NK-92 treated with Interleukin-12 subunit alpha and Interleukin-12 subunit beta, amount 100 ng/mL, for 24 hours (cell line): ENCODE results near the gene EDEM3.
"Not testable (repeated sequence)": the region's sequence is repeated elsewhere in the genome, so short reads cannot be mapped to it uniquely, and the experiment has no call there.

Experiments used
- DNase-seq: peaks from one replicate; lab custom pipeline; 2025; lab: John Stamatoyannopoulos, UW

EDEM3 gene

GRCh38 chr1:184768467-184768866, 13.8 kb upstream of the EDEM3 start:
- DNase-seq, result no peak

GRCh38 chr1:184767591-184767990, 12.9 kb upstream of the EDEM3 start:
- no peak for DNase-seq

- no peak for DNase-seq
Observed at GRCh38 chr1:184764483-184764882, 9.8 kb upstream of the EDEM3 start.

- not testable (repeated sequence) for DNase-seq
Observed at GRCh38 chr1:184763520-184763919, 8.9 kb upstream of the EDEM3 start.

GRCh38 chr1:184761969-184762485, 7.4 kb upstream of the EDEM3 start:
- DNase-seq, result no peak

- DNase-seq, result no peak
Observed at GRCh38 chr1:184759651-184760050, 5.0 kb upstream of the EDEM3 start.

- no peak for DNase-seq
Observed at GRCh38 chr1:184759112-184759511, 4.5 kb upstream of the EDEM3 start.

GRCh38 chr1:184757891-184758290, 3.2 kb upstream of the EDEM3 start:
- DNase-seq, result no peak

- no peak for DNase-seq
Observed at GRCh38 chr1:184757406-184757805, 2.7 kb upstream of the EDEM3 start.

- peak; percentile 14 for DNase-seq
Observed at GRCh38 chr1:184755226-184756065, 788 bp upstream of the EDEM3 start.

GRCh38 chr1:184753608-184754475, 816 bp downstream of the EDEM3 start:
- peak; percentile 49 for DNase-seq

GRCh38 chr1:184753117-184753516, 1.5 kb downstream of the EDEM3 start:
- DNase-seq, result no peak

GRCh38 chr1:184752656-184753055, 2.0 kb downstream of the EDEM3 start:
- DNase-seq, result no peak

GRCh38 chr1:184748740-184749139, 5.9 kb downstream of the EDEM3 start:
- DNase-seq, result no peak

- no peak for DNase-seq
Observed at GRCh38 chr1:184747089-184747955, 7.3 kb downstream of the EDEM3 start.

- no peak for DNase-seq
Observed at GRCh38 chr1:184745929-184746638, 8.6 kb downstream of the EDEM3 start.

- DNase-seq, result no peak
Observed at GRCh38 chr1:184745110-184745509, 9.5 kb downstream of the EDEM3 start.

- no peak for DNase-seq
Observed at GRCh38 chr1:184743062-184743756, 11.4 kb downstream of the EDEM3 start.

GRCh38 chr1:184740344-184740743, 14.3 kb downstream of the EDEM3 start:
- no peak for DNase-seq

GRCh38 chr1:184739796-184740195, 14.9 kb downstream of the EDEM3 start:
- no peak for DNase-seq

GRCh38 chr1:184739070-184739469, 15.6 kb downstream of the EDEM3 start:
- no peak for DNase-seq
